Measurements from ENCODE around the gene CPEB2.

Gene CPEB2

GRCh38 chr4:15117270-15117946 is 115.1 kb downstream of the CPEB2 start:
- no peak for DNase-seq

GRCh38 chr4:15118292-15118691 is 116.0 kb downstream of the CPEB2 start:
- DNase-seq, result peak in 13 of 51 donors; percentile 1 to 56 (median 17)
